Measurements from ENCODE around the gene IPO5. TPM values are rescaled to one million over a fixed set of nuclear protein-coding genes. Genes with fewer than 3 reads are reported as not detected.

IPO5 gene
- total and polyA plus RNA-seq, 4 donors, result 92.0 to 158 (median 104) TPM

DNA sequence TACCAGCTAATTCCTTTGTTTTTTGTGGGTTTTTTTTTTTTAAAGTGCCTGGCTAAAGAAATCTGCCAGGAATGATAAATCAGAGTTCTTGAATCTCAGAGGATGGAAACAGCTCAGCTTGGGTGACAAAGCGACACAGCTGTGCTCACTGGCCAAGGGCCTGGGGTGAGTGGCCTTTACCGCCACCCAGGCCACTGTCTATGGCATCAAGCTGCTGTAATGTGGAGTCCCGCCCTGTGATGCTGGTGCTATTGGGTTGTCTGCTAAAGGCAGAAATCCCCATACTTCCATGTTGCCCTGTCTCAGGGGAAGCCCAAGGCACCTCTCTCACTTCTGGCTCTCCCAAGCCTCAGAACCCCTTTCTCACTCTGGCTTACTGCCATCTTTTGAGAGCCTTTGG lies 106.8 kb downstream of the IPO5 start:
- H3K27me3 ChIP-seq (ENCODE audit: control insufficient read depth, insufficient read depth, low read length), result no peaks in the 10 kb centered on the region
- no peak overlapping the region for H3K27ac ChIP-seq (ENCODE audit: low read depth, low read length)
- H3K4me3 ChIP-seq (ENCODE audit: low read depth, low read length), result no peak overlapping the region
- no peak for DNase-seq (ENCODE audit: low read depth in 4 of 6, low spot score in 6 of 6)
- no CpG with 5 or more reads among the region's 3 CpGs for WGBS (ENCODE audit: insufficient coverage)
- H3K36me3 ChIP-seq (ENCODE audit: control insufficient read depth, insufficient read depth, low read length), result no peaks in the 10 kb centered on the region
- no peaks in the 10 kb centered on the region for H3K4me1 ChIP-seq (ENCODE audit: control insufficient read depth, insufficient read depth, low read length)
- no peaks in the 10 kb centered on the region for H3K9me3 ChIP-seq (ENCODE audit: control insufficient read depth, insufficient read depth, low read length)

DNA sequence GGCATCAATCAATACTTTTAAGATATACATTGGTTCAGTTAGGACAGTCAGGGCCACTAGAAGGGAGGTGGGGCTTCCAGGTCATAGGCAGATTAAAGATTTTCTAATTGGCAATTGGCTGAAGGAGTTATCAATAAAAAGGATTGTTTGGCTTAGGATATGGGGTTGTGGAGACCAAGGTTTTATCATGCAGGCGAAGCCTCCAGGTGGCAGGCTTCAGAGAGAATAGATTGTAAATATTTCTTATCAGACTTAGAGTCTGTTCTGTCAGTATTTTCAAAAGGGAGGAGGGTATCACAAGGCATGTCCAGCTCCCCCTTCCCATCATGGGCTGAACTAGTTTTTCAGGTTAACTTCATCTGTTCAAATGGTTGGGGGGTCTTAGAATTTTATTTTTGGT lies 112.0 kb downstream of the IPO5 start:
- Histone ChIP-seq H3K9me3 (ENCODE audit: control insufficient read depth, insufficient read depth, low read length) (no peaks in the 10 kb centered on the region), H3K27me3 (ENCODE audit: control insufficient read depth, insufficient read depth, low read length) (no peaks in the 10 kb centered on the region), H3K36me3 (ENCODE audit: control insufficient read depth, insufficient read depth, low read length) (no peaks in the 10 kb centered on the region), H3K27ac (ENCODE audit: low read depth, low read length) (no peak overlapping the region), H3K4me1 (ENCODE audit: control insufficient read depth, insufficient read depth, low read length) (no peaks in the 10 kb centered on the region), H3K4me3 (ENCODE audit: low read depth, low read length) (no peak overlapping the region)
- no peak for DNase-seq (ENCODE audit: low read depth in 4 of 6, low spot score in 6 of 6)
- WGBS (ENCODE audit: insufficient coverage), result 100% methylated on average over 1 of the region's 1 CpG

GRCh38 chr13:98066636-98067035 lies 113.2 kb downstream of the IPO5 start:
- Histone ChIP-seq H3K4me3 (ENCODE audit: low read depth, low read length) (no peak overlapping the region), H3K9me3 (ENCODE audit: control insufficient read depth, insufficient read depth, low read length) (no peaks in the 10 kb centered on the region), H3K4me1 (ENCODE audit: control insufficient read depth, insufficient read depth, low read length) (no peaks in the 10 kb centered on the region), H3K27ac (ENCODE audit: low read depth, low read length) (no peak overlapping the region), H3K27me3 (ENCODE audit: control insufficient read depth, insufficient read depth, low read length) (no peaks in the 10 kb centered on the region), H3K36me3 (ENCODE audit: control insufficient read depth, insufficient read depth, low read length) (no peaks in the 10 kb centered on the region)
- DNase-seq (ENCODE audit: low read depth in 4 of 6, low spot score in 6 of 6), result no peak
- WGBS (ENCODE audit: insufficient coverage), result 83% methylated on average over 1 of the region's 4 CpGs

DNA sequence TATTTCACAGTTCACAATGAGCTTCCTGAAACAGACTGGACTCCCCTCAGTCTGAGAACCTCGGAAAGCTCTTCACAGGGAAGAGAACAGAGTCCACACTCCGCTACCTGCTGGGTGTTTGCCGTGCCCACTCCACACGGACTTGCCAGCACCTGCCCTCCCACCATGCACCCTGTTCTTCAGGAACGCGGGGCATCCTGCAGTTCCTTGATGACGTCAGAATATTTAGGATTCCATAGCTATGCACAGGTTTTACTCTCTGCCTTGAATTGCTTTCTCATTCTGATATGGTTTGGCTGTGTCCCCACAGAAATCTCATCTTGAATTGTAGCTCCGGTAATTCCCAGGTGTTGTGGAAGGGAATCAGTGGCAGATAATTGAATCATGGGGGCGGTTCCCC lies 115.0 kb downstream of the IPO5 start:
- Histone ChIP-seq H3K27ac (ENCODE audit: low read depth, low read length) (no peak overlapping the region), H3K36me3 (ENCODE audit: control insufficient read depth, insufficient read depth, low read length) (no peaks in the 10 kb centered on the region), H3K4me1 (ENCODE audit: control insufficient read depth, insufficient read depth, low read length) (no peaks in the 10 kb centered on the region), H3K27me3 (ENCODE audit: control insufficient read depth, insufficient read depth, low read length) (no peaks in the 10 kb centered on the region), H3K4me3 (ENCODE audit: low read depth, low read length) (no peak overlapping the region), H3K9me3 (ENCODE audit: control insufficient read depth, insufficient read depth, low read length) (no peaks in the 10 kb centered on the region)
- no peak for DNase-seq (ENCODE audit: low read depth in 4 of 6, low spot score in 6 of 6)
- 71% methylated on average over 7 of the region's 9 CpGs for WGBS (ENCODE audit: insufficient coverage)

- no peaks in the 10 kb centered on the region for H3K27me3 ChIP-seq (ENCODE audit: control insufficient read depth, insufficient read depth, low read length)
- no peaks in the 10 kb centered on the region for H3K9me3 ChIP-seq (ENCODE audit: control insufficient read depth, insufficient read depth, low read length)
- H3K36me3 ChIP-seq (ENCODE audit: control insufficient read depth, insufficient read depth, low read length), result no peaks in the 10 kb centered on the region
- no peak overlapping the region for H3K4me3 ChIP-seq (ENCODE audit: low read depth, low read length)
- no peak overlapping the region for H3K27ac ChIP-seq (ENCODE audit: low read depth, low read length)
- no peak for DNase-seq (ENCODE audit: low read depth in 4 of 6, low spot score in 6 of 6)
- H3K4me1 ChIP-seq (ENCODE audit: control insufficient read depth, insufficient read depth, low read length), result no peaks in the 10 kb centered on the region
- no CpG with 5 or more reads among the region's 1 CpG for WGBS (ENCODE audit: insufficient coverage)
These were observed 116.5 kb downstream of the IPO5 start for GRCh38 chr13:98069985-98070384.

DNA sequence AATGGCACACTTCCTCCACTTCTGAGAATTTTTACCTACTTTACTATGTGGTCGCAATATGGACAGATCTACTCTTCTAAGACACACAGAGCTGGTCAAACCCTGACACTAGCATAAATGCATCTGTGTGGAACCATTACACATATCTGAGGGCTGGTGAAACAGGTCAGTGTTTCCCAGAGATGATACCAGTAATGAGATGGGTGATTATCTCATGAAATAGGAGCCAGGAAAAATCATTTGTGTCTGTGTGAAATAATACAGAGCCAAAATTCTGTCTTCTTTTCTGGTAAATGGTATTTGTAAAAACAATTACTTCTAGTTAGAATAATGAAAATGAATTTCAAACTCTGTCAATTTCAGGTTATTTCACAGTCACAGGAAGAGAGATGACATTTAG lies 117.8 kb downstream of the IPO5 start:
- H3K4me3 ChIP-seq (ENCODE audit: low read depth, low read length), result no peak overlapping the region
- 100% methylated on average over 1 of the region's 1 CpG for WGBS (ENCODE audit: insufficient coverage)
- no peak for DNase-seq (ENCODE audit: low read depth in 4 of 6, low spot score in 6 of 6)
- H3K27ac ChIP-seq (ENCODE audit: low read depth, low read length), result no peak overlapping the region
- no peaks in the 10 kb centered on the region for H3K36me3 ChIP-seq (ENCODE audit: control insufficient read depth, insufficient read depth, low read length)
- H3K27me3 ChIP-seq (ENCODE audit: control insufficient read depth, insufficient read depth, low read length), result no peaks in the 10 kb centered on the region
- H3K4me1 ChIP-seq (ENCODE audit: control insufficient read depth, insufficient read depth, low read length), result no peaks in the 10 kb centered on the region
- H3K9me3 ChIP-seq (ENCODE audit: control insufficient read depth, insufficient read depth, low read length), result no peaks in the 10 kb centered on the region

GRCh38 chr13:98072476-98072875 lies 119.0 kb downstream of the IPO5 start:
- Histone ChIP-seq H3K9me3 (ENCODE audit: control insufficient read depth, insufficient read depth, low read length) (no peaks in the 10 kb centered on the region), H3K4me3 (ENCODE audit: low read depth, low read length) (no peak overlapping the region), H3K27me3 (ENCODE audit: control insufficient read depth, insufficient read depth, low read length) (no peaks in the 10 kb centered on the region), H3K36me3 (ENCODE audit: control insufficient read depth, insufficient read depth, low read length) (no peaks in the 10 kb centered on the region), H3K27ac (ENCODE audit: low read depth, low read length) (no peak overlapping the region), H3K4me1 (ENCODE audit: control insufficient read depth, insufficient read depth, low read length) (no peaks in the 10 kb centered on the region)
- WGBS (ENCODE audit: insufficient coverage), result no CpG with 5 or more reads among the region's 2 CpGs
- DNase-seq (ENCODE audit: low read depth in 4 of 6, low spot score in 6 of 6), result no peak

Small RNA genes lying within 50 kb of the gene (small RNA-seq; reads per million reads assigned to genes)
- gene FTLP8 (ENCODE audit: low replicate concordance), result not detected

Other genes starting within 250 kb of the IPO5 start
- 10 to 100 TPM; 44.0 to 60.0 TPM for gene FARP1, start 189.4 kb downstream of the IPO5 start, total RNA-seq
- 100 to 1,000 TPM; 121 to 134 TPM for gene FARP1, start 189.4 kb downstream of the IPO5 start, polyA plus RNA-seq (ENCODE audit: insufficient read length in 2 of 2)
- gene RNF113B, start 223.6 kb downstream of the IPO5 start, total RNA-seq, result not detected
- under 1 TPM in 1 of 2 donors, not detected in 1; 0.20 TPM for gene RNF113B, start 223.6 kb downstream of the IPO5 start, polyA plus RNA-seq (ENCODE audit: insufficient read length in 2 of 2)

All from spinal cord (tissue), 10 donors.